ENCODE measurements around the gene ROS1. TPM values are rescaled to one million over a fixed set of nuclear protein-coding genes. Genes with fewer than 3 reads are reported as not detected.

Gene ROS1
- total RNA-seq, 1 experiment from 2014 or later, result not detected

DNA sequence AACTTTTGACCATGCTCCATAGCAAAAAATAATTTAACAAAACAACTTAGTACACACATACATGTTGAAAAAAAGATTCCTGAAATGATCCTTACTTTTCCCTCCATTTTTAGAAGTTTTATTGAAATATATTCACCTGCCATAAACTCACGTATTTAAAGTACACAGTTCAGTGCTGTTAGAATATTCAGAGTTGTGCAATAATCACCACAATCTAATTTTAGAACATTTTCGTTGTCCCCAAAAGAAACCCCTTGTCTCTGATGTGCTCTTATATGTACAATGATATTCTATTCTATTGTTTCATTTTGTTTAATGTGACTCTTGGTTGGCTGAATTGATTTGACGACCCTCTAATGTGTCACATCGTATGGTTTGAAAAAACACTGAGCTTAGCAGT is 15.9 kb downstream of the ROS1 start:
- no peaks in the 10 kb centered on the region for H3K23me2 ChIP-seq (ENCODE audit: insufficient read length, low read depth, low read length, poor library complexity, severe bottlenecking)
- H3K4me1 Mint-ChIP-seq, result peaks cover 8 to 11% of the 10 kb centered on the region in 2 experiments

More for the DNA sequence above, 15.9 kb downstream of the ROS1 start:
- no peak for TF ChIP-seq CTCF (conservative IDR thresholded peaks at IDR 0.05)
- Histone ChIP-seq H3K56ac (ENCODE audit: insufficient read length, low read depth, low read length) (no peak overlapping the region), H3K4me1 (ENCODE audit: insufficient read depth, low read length) (no peaks in the 10 kb centered on the region; the same call in 1 of the 2 replicates), H2BK20ac (ENCODE audit: low read depth, low read length, poor library complexity, severe bottlenecking) (no peak overlapping the region), H4K8ac (replicated peaks; ENCODE audit: insufficient read length, low read depth, low read length) (no peak overlapping the region), H2BK5ac (ENCODE audit: insufficient read length, low read length) (no peak overlapping the region), H3K14ac (ENCODE audit: insufficient read depth, low read length) (no peak overlapping the region), H2BK120ac (ENCODE audit: low read depth, low read length, poor library complexity, severe bottlenecking) (no peak overlapping the region), H3K4me2 (ENCODE audit: insufficient read depth, insufficient read length, low read length) (no peak overlapping the region), H2AFZ (ENCODE audit: low read length) (no peak overlapping the region), H3K9ac (ENCODE audit: extremely low read depth, insufficient read length, low read length) (no peak overlapping the region), H3K27me3 (ENCODE audit: insufficient read depth, low read length) (no peaks in the 10 kb centered on the region), H2BK15ac (ENCODE audit: low read depth, low read length) (no peak overlapping the region), H3K4ac (ENCODE audit: low read depth, low read length) (no peak overlapping the region), H4K20me1 (ENCODE audit: control insufficient read depth, insufficient read depth, insufficient read length) (no peaks in the 10 kb centered on the region), H3K9me3 (ENCODE audit: control insufficient read depth, low read depth, low read length) (no peaks in the 10 kb centered on the region), H3K18ac (ENCODE audit: insufficient read length, low read depth, low read length) (no peak overlapping the region), H3K79me1 (ENCODE audit: insufficient read depth, low read depth, low read length, poor library complexity, severe bottlenecking) (no peaks in the 10 kb centered on the region), H3T11ph (ENCODE audit: low read length) (no peak overlapping the region), H3K79me2 (ENCODE audit: insufficient read depth, low read length) (no peaks in the 10 kb centered on the region), H4K5ac (ENCODE audit: insufficient read length, low read depth, low read length) (no peak overlapping the region), H3K27ac (ENCODE audit: insufficient read length, low read depth, low read length) (no peak overlapping the region), H2AK5ac (ENCODE audit: insufficient read length, low read length) (no peak overlapping the region), H2BK12ac (ENCODE audit: insufficient read length, low read depth, low read length) (no peak overlapping the region), H3K23ac (ENCODE audit: insufficient read length, low read depth, low read length) (no peak overlapping the region), H4K91ac (ENCODE audit: insufficient read length, low read depth, low read length) (no peak overlapping the region)
- H3K9me3 Mint-ChIP-seq, result no peaks in the 10 kb centered on the region
- H3K36me3 Mint-ChIP-seq (ENCODE audit: insufficient read depth in 1 of 3, low read depth in 3 of 3), result no peaks in the 10 kb centered on the region
- WGBS (ENCODE audit: extremely low coverage, insufficient read length, low lambda C conversion rate), result no CpG with 5 or more reads among the region's 4 CpGs
- DNase-seq, result no peak
- no peak overlapping the region for H3K4me3 Mint-ChIP-seq
- no peak overlapping the region for H3K27ac Mint-ChIP-seq
- H3K27me3 Mint-ChIP-seq (ENCODE audit: low read depth), result no peaks in the 10 kb centered on the region
